GM21528 (cell line): ENCODE data around the gene CLDN6.
A peak's percentile ranks its signal among the peaks of the same experiment; 100 is the strongest.

ENCODE experiments used
- ATAC-seq: cut with Tn5 transposase; IDR thresholded peaks from one replicate; pipeline ENCODE4 v1.9.1; 2021; ENCODE audit warnings: mild to moderate bottlenecking, moderate library complexity; ENCODE audit not compliant: unreplicated experiment, low FRiP score

CLDN6 gene

DNA sequence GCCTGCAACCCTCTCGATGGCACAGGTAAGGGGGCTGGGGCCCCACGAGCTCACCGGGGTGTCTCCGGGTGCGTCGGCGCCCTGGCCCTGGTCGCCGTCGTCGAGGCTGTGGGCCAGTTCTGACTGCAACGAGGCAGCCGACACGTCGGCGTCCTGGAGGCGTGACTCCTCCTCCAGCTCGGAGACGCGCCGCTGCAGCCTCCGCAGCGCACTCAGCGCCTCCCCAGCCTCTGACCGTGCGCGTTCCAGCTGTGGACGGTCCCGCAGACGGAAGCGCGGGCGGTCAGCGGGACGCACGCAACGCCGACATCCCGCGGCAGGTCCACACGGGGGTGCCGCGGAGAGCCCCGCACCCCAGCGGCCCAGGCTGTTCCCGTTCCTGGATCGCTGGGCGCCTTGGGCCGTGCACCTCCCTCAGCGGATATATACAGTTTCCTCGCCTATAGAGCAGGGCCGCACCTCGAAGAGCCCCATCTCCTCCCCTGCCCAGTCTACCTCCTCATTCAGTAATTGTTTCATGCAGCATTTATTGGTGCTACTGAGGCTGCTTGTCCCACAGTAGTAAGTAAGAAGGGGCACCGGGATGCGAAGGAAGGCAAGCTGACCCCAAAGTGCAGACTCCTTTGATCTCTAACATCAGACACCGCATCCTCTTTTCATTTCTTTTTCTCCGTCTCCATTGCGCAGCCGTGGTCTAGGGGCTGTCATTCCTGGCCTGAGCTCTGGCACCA is 11.7 kb upstream of the CLDN6 start:
- no peak for ATAC-seq

- ATAC-seq = no peak
Measured at GRCh38 chr16:3028716-3029319, 10.8 kb upstream of the CLDN6 start.

- no peak for ATAC-seq
Measured at GRCh38 chr16:3027983-3028715, 10.2 kb upstream of the CLDN6 start.

DNA sequence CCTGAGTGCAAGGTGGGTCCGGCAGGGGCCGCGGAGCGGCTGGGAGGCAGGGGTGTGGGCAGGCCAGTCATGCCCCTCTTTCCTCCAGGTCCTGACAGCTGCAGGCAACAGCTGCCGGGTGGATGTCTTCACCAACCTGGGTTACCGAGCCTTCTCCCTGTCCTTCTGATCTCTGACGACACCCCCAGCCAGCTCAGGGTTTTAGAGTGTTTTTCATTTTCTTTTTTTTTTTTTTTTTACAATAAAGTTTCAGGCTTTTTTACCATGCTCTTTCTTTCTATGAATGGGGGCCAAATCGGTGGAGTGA is 9.5 kb upstream of the CLDN6 start:
- ATAC-seq = no peak

GRCh38 chr16:3026609-3027488 is 8.9 kb upstream of the CLDN6 start:
- ATAC-seq = no peak

- ATAC-seq = no peak
Measured at GRCh38 chr16:3026003-3026378, 8.0 kb upstream of the CLDN6 start.

DNA sequence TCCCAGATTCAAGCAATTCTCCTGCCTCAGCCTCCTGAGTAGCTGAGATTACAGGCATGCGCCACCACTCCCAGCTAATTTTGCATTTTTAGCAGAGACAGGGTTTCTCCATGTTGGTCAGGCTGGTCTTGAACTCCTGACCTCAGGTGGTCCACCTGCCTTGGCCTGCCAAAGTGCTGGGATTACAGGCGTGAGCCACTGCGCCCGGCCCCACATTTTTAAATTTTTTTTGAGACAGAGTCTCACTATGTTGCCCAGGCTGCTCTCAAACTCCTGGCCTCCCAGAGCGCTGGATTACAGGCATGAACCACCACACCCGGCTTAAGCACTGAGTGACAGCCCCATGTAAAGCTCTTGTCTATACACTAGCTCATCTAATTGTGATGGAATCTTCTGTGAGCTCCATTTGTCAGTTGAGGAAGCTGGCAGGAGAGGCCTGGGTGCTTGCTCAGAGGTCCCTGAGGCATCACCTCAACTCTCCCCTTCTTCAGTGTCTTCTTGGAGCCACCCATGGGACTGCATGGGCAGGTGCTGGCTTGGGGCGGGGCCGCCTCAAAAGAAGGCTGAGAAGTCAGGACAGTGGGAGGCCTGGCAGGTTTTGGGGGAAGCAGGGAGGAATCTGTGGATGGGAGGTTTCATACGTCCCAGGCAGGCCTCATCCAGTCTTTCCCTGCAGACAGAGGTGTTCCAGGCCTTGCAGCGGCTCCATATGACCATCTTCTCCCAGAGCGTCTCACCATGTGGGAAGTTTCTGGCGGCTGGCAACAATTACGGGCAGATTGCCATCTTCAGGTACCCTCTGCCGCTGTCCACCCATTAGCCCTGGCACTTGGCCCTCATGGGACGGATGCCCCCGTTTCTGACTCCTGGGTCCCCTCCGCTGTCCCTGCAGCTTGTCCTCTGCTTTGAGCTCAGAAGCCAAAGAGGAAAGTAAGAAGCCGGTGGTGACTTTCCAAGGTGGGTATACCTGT is 7.3 kb upstream of the CLDN6 start:
- ATAC-seq = no peak

GRCh38 chr16:3023669-3024478 is 5.9 kb upstream of the CLDN6 start, which contains the start of the genes HCFC1R1 and THOC6:
TSS of gene HCFC1R1 (minus strand) at chr16:3023942. CDS start at chr16:3023941, 1 bp downstream.
TSS of gene THOC6 (plus strand) at chr16:3024035. CDS start at chr16:3024327, 292 bp downstream.
- peak; percentile 74 for ATAC-seq

DNA sequence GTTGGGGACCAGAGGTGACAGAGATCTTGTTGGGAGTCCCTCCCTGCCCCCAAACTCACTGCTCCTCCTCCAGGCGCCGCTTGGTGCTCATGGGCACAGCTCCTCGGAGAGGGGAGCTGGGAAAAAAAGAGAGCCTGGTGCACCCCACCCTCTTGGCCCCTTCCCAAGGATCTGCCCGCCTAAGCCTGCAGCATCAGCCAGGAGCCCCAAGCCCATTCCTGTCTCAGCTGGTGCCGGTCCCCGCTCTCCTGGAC is 5.4 kb upstream of the CLDN6 start:
- no peak for ATAC-seq

GRCh38 chr16:3022684-3023414 is 4.9 kb upstream of the CLDN6 start:
- no peak for ATAC-seq

DNA sequence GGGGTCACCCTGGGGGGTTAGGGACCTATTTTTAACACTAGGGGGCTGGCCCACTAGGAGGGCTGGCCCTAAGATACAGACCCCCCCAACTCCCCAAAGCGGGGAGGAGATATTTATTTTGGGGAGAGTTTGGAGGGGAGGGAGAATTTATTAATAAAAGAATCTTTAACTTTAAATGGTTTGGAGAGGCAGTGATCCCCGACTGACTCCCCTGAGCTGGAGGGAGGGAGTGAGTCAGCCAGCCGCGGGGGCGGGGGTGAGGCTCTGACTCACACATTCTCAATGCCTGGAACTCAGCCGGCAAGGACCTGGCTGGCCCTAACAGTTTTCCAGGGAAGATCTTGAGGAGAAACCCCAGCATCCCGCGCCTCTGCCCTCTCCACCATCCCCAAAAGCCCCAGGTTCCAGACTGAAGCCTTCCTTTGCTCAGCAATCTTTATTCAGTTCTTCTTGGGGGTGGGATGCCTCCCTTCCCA is 4.3 kb upstream of the CLDN6 start:
- no peak for ATAC-seq

GRCh38 chr16:3021449-3022207 is 3.6 kb upstream of the CLDN6 start:
- ATAC-seq = no peak

DNA sequence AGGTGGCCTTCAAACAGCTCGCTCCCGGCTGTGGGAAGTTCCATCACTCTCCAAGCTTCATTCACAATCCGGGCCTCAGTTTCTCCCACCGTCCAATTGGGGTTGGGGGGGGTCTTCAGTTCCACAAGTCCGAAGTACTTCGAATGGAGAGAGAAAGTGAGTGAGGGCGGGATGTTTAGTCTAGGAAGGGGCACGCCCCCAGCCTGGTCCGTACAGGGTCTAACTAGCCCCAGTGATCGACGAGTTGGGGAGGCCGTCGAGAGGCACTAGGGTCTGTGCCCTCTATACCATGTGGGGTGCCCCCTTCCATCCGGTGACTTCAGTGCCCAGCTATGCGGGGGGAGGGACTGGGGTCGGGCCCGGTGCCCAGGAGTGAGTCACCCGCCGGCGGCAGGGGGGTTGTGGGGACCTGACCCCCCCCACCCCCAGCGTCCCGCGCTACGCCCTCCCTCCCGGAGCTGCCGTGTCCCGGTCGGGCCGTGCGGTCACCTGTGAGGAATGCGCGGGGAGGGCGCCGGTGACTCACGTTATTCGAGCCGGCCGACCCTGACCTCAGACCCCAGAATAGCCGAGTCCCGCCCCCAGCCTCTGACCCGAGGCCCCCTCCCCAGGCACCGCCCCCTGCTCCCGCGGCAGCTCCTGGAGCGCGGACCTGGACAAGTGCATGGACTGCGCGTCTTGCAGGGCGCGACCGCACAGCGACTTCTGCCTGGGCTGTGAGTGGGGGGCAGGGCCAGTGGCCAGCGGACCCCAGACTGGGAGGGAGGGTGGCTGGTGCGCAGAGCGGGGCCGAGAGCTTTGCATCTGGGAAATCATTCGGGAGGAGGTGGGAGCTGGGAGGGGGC is 2.8 kb upstream of the CLDN6 start:
- ATAC-seq = no peak

DNA sequence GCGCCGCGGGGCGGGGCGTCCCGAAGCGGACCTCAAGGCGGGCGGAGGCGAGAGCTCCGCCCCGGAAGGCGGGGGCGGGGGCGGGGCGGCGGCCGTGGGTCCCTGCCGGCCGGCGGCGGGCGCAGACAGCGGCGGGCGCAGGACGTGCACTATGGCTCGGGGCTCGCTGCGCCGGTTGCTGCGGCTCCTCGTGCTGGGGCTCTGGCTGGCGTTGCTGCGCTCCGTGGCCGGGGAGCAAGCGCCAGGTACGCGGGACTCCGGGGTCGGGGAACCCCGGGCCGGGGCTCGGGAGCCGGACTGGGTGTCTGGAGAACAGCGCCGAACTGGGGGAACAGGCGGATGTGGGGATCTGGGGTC is 2.2 kb upstream of the CLDN6 start, which contains the start of gene TNFRSF12A:
TNFRSF12A (plus strand) TSS at position 122 of the 357 bp plus-strand sequence; CDS start at position 152, 30 bp downstream.
- no peak for ATAC-seq

- no peak for ATAC-seq
Measured at GRCh38 chr16:3019594-3020246, 1.7 kb upstream of the CLDN6 start.

GRCh38 chr16:3017344-3017743 is 639 bp downstream of the CLDN6 start:
- no peak for ATAC-seq
